Endothelial cell of umbilical vein (primary cell): ENCODE results near the gene KRT79. TPM values are rescaled to one million over a fixed set of nuclear protein-coding genes. Genes with fewer than 3 reads are reported as not detected.

Experiments
- BruUV-seq: library from RNA; stranded (reverse); fragments of 400-500 nt; replicated peaks from 2 replicates; lab custom pipeline; 2021; lab: Mats Ljungman, UMichigan
- CTCF ChIA-PET: fragments of 300-600, 350-600 bp; sonication (Branson Sonifier 250); formaldehyde crosslinking; loops from one replicate; lab custom pipeline; 2021; ENCODE audit warnings: antibody characterized with exemption, inconsistent platforms; lab: Charles Lee
- POLR2A ChIA-PET: fragments of 300-600, 350-600 bp; sonication (Branson Sonifier 250); formaldehyde crosslinking; loops from one replicate; lab custom pipeline; 2021; ENCODE audit warnings: antibody characterized with exemption, inconsistent platforms; lab: Charles Lee
- DNase-seq: peaks from one replicate; pipeline ENCODE4 v3.0.0-alpha.2; 2011; ENCODE audit warnings: low read depth, low spot score
- FAIRE-seq: peaks from 2 replicates; lab custom pipeline; 2011; peaks lifted over from hg19 to GRCh38; lab: Jason Lieb, UNC
- H2AFZ ChIP-seq: 2 replicates; pipeline ENCODE4 v1.6.0; 2012; ENCODE audit warnings: low read depth, low read length, control low read depth, inconsistent platforms
- H3K27ac ChIP-seq: 2 replicates; pipeline ENCODE4 v1.5.1; 2011; ENCODE audit warnings: low read depth, mild to moderate bottlenecking, control low read depth, low read length, moderate library complexity; ENCODE audit not compliant: insufficient read depth
- H3K27me3 ChIP-seq, 2 experiments: 2 replicates each; pipeline versions ENCODE4 v1.6.0 to v1.6.1; 2011; ENCODE audit warnings: low read length in 2 of 2, mixed read lengths in 1 of 2; ENCODE audit not compliant: control insufficient read depth in 2 of 2, insufficient read depth in 2 of 2
- H3K36me3 ChIP-seq, 2 experiments: 2 replicates in 1 of 2; 3 replicates in 1 of 2; pipeline ENCODE4 v1.5.1; 2011; ENCODE audit warnings: low read length in 2 of 2, mild to moderate bottlenecking in 1 of 2, moderate library complexity in 1 of 2; ENCODE audit not compliant: control insufficient read depth in 2 of 2, insufficient read depth in 2 of 2; ENCODE audit errors: extremely low read depth in 1 of 2
- H3K4me1 ChIP-seq: 3 replicates; pipeline ENCODE4 v1.5.1; 2011; ENCODE audit warnings: mild to moderate bottlenecking, low read length; ENCODE audit not compliant: control insufficient read depth, insufficient read depth; ENCODE audit errors: extremely low read depth
- H3K4me2 ChIP-seq: 2 replicates; pipeline ENCODE4 v1.6.1; 2011; ENCODE audit warnings: low read length, control low read depth, mixed read lengths; ENCODE audit not compliant: insufficient read depth
- H3K4me3 ChIP-seq, 3 experiments: fragments of 200-600 bp in 1 of 3; sonication (generic), shearing (Covaris generic) in 1 of 3; replicated peaks in 1 of 3; 2 replicates each; pipeline ENCODE4 v1.5.1; 2011 to 2016; ENCODE audit warnings: control low read depth in 3 of 3, low read length in 3 of 3, mild to moderate bottlenecking in 2 of 3, inconsistent platforms in 1 of 3, low read depth in 1 of 3, moderate library complexity in 1 of 3; ENCODE audit not compliant: insufficient read depth in 1 of 3
- H3K79me2 ChIP-seq: 2 replicates; pipeline ENCODE4 v1.6.0; 2012; ENCODE audit warnings: low read length, inconsistent platforms; ENCODE audit not compliant: control insufficient read depth, insufficient read depth
- H3K9ac ChIP-seq: replicated peaks from 2 replicates; pipeline ENCODE3; 2011; ENCODE audit warnings: low read length, control low read depth; ENCODE audit not compliant: insufficient read depth; ENCODE audit errors: extremely low read depth
- H3K9me1 ChIP-seq: replicated peaks from 3 replicates; pipeline ENCODE4 v1.6.0; 2011; ENCODE audit warnings: mild to moderate bottlenecking, low read length; ENCODE audit not compliant: control insufficient read depth, insufficient read depth; ENCODE audit errors: extremely low read depth
- H3K9me3 ChIP-seq: replicated peaks from 2 replicates; pipeline ENCODE4 v1.5.1; 2012; ENCODE audit warnings: low read length, inconsistent platforms; ENCODE audit not compliant: control insufficient read depth, insufficient read depth
- H4K20me1 ChIP-seq: replicated peaks from 2 replicates; pipeline ENCODE3; 2011; ENCODE audit warnings: mild to moderate bottlenecking, low read length; ENCODE audit not compliant: control insufficient read depth, insufficient read depth; ENCODE audit errors: extremely low read depth
- EZH2 ChIP-seq: IDR thresholded peaks from 2 replicates; pipeline ENCODE4 v1.6.1; 2012; ENCODE audit warnings: borderline replicate concordance, low read depth, mild to moderate bottlenecking, moderate library complexity, low read length, inconsistent platforms; ENCODE audit not compliant: severe bottlenecking
- FOS ChIP-seq: IDR thresholded peaks from 2 replicates; pipeline ENCODE4 v1.6.1; 2011; ENCODE audit warnings: mild to moderate bottlenecking, low read length, moderate library complexity, borderline replicate concordance; ENCODE audit not compliant: insufficient read depth
- GATA2 ChIP-seq: IDR thresholded peaks from 2 replicates; pipeline ENCODE4 v1.7.0; 2011; ENCODE audit warnings: low read depth, mild to moderate bottlenecking, moderate library complexity, mixed read lengths, low read length; ENCODE audit not compliant: insufficient read length, insufficient read depth
- JUN ChIP-seq: IDR thresholded peaks from 2 replicates; pipeline ENCODE4 v1.6.1; 2011; ENCODE audit warnings: borderline replicate concordance, low read depth; ENCODE audit not compliant: insufficient read length, insufficient read depth
- MAX ChIP-seq: IDR thresholded peaks from 2 replicates; pipeline ENCODE4 v1.6.1; 2011; ENCODE audit not compliant: insufficient read depth, insufficient read length
- MYC ChIP-seq: IDR thresholded peaks from one replicate; pipeline ENCODE4 v1.6.1; 2011; ENCODE audit warnings: mild to moderate bottlenecking, low read depth, low read length
- dilution Hi-C: fragments of 300-500 bp; cut with MboI; formaldehyde crosslinking; loops from one replicate; pipeline ENCODE4 v1.15.0; 2019; ENCODE audit warnings: low sequenced_read_pairs; ENCODE audit not compliant: extremely low pct_ligation_motif_present
- intact Hi-C: fragments of 100-400 bp; cut with micrococcal nuclease; formaldehyde crosslinking; loops from one replicate; pipeline ENCODE4 v1.10.0; 2022
- polyA plus RNA-seq, 4 experiments: library from polyadenylated mRNA; depleted of rRNA in 3 of 4; stranded (reverse) in 3 of 4; unstranded in 1 of 4; fragments of >200 nt; gene quantifications; 2 replicates each; pipeline versions ENCODE4 v1.2.1 to v1.2.3, GENCODE V29; 2011 to 2012; ENCODE audit warnings: missing spikeins in 1 of 4
- total RNA-seq: library from RNA; stranded (reverse); gene quantifications from 2 replicates; pipeline ENCODE4 v1.2.3, GENCODE V29; 2021

KRT79 gene
- total and polyA plus RNA-seq, 2 donors (not counting 3 experiments of a cell fraction or from before 2014, with no cell fraction given) = not detected

GRCh38 chr12:52824741-52825410 lies 9.2 kb downstream of the KRT79 start:
- Histone ChIP-seq H3K9me1 (no peaks in the 10 kb centered on the region), H3K27ac (no peak overlapping the region), H3K79me2 (no peaks in the 10 kb centered on the region), H2AFZ (no peak overlapping the region), H3K9ac (no peak overlapping the region), H3K36me3 (no peaks in the 10 kb centered on the region), H3K4me3 (no peak overlapping the region), H4K20me1 (no peaks in the 10 kb centered on the region), H3K9me3 (no peaks in the 10 kb centered on the region), H3K4me1 (no peaks in the 10 kb centered on the region), H3K4me2 (no peak overlapping the region), H3K27me3 (peaks cover 0 to 2% of the 10 kb centered on the region in 2 experiments)
- FAIRE-seq (no peak), DNase-seq (no peak)
- TF ChIP-seq EZH2 = no peak
- dilution Hi-C loops = no loop called here
- intact Hi-C loops = loop anchor here (5.0 kb wide), 1 partner anchor 533 kb away; the partner anchor contains the start of gene KRT81
- ChIA-PET POLR2A (no interaction called here), CTCF (interaction anchor here (0.8 kb wide), 1 partner anchor 49 kb away, joined by 3 read pairs; no protein-coding TSS in a partner anchor)
- no TSS peak for BruUV-seq

- no peak overlapping the region for H2AFZ ChIP-seq
Measured at GRCh38 chr12:52823761-52824450, 10.2 kb downstream of the KRT79 start.

More at GRCh38 chr12:52823761-52824450, 10.2 kb downstream of the KRT79 start:
- no peaks in the 10 kb centered on the region for H4K20me1 ChIP-seq
- no peak overlapping the region for H3K27ac ChIP-seq
- dilution Hi-C loops (no loop called here), intact Hi-C loops (loop anchor here (5.0 kb wide), 1 partner anchor 532 kb away; the partner anchor contains the start of gene KRT81)
- DNase-seq (no peak), FAIRE-seq (no peak)
- CTCF ChIA-PET = interaction anchor here (1.2 kb wide), 1 partner anchor 16 kb away, joined by 3 read pairs; no protein-coding TSS in a partner anchor
- TF ChIP-seq GATA2 = no peak
- no peak for TF ChIP-seq JUN
- TF ChIP-seq MYC = no peak
- TF ChIP-seq FOS = no peak
- TF ChIP-seq MAX = no peak
- TF ChIP-seq EZH2 = no peak
- H3K9me3 ChIP-seq = no peaks in the 10 kb centered on the region
- POLR2A ChIA-PET = no interaction called here
- H3K4me1 ChIP-seq = no peaks in the 10 kb centered on the region
- no peaks in the 10 kb centered on the region for H3K9me1 ChIP-seq
- peaks cover 0 to 1% of the 10 kb centered on the region in 2 experiments for H3K27me3 ChIP-seq
- no peaks in the 10 kb centered on the region for H3K36me3 ChIP-seq
- no TSS peak for BruUV-seq
- no peak overlapping the region for H3K9ac ChIP-seq
- H3K79me2 ChIP-seq = no peaks in the 10 kb centered on the region
- H3K4me2 ChIP-seq = no peak overlapping the region
- no peak overlapping the region for H3K4me3 ChIP-seq
